GM19468 (cell line): ENCODE measurements around the gene CIROP.

Experiments
- ATAC-seq: cut with Tn5 transposase; IDR thresholded peaks from one replicate; pipeline ENCODE4 v1.9.1; 2021; ENCODE audit warnings: mild to moderate bottlenecking, moderate library complexity, moderate number of reproducible peaks; ENCODE audit not compliant: unreplicated experiment; ENCODE audit errors: extremely low read depth

Gene CIROP

DNA sequence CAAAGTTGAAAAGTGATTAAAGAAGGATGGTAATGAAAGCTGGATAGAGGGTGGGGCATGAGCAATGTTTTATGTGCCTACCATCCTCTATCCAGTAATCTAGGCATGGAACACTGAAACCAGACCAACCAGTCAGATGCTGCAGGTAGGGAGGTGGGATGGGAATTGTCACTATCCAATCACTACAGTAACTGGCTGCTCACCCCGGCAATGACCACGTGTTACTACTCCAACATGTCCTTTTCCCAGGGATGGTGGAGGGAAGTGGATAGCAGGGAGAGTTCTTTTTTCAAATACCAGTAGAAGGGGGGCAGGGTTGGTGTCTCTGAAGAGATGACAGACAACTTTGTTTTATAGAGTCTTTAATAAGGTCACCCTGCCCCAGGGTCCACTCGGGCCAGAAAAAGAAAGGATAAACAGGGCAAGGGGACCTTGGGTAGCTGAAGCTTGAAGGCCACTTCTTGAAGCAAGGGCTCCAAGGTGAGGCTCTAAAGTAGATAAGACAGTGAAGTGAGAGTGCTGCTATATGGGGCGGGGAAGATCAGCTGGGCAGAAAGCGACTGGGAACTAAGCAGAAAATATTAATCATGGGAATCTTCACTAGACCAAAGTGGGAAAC is 32.8 kb downstream of the CIROP start:
- no peak for ATAC-seq

DNA sequence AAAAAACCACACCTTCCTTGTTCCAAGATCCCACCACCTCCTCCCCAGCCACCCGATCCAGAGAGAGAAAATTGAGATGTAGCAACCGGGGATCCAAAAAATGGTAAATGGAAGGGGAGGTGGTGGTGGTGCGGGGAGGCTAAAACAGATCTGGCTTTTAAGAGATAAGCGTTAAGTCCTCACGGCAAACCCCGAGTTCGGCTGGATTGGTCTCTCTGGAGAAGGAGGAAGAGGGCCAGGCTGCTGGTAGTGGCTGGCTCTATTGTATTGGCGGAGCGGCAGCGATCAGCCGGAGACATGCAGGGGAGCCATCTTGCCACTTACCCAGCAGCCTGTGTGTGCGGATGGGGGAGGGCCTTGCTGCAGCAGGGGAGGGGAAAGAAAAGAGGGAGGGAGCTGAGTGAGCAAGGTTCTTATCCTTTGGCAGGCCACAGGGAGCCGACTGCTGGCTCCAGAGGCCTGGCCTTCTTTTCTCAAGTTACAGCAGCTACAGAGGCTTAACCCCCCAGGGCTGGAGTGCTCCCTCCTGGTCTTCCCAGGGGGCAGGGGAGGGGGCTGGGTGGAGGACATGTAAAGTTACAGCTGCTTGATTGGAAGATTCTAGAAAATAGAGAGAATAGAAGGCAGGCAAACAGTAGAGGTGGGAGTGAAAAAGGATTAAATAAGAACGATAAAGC is 33.4 kb downstream of the CIROP start:
- ATAC-seq = no peak

DNA sequence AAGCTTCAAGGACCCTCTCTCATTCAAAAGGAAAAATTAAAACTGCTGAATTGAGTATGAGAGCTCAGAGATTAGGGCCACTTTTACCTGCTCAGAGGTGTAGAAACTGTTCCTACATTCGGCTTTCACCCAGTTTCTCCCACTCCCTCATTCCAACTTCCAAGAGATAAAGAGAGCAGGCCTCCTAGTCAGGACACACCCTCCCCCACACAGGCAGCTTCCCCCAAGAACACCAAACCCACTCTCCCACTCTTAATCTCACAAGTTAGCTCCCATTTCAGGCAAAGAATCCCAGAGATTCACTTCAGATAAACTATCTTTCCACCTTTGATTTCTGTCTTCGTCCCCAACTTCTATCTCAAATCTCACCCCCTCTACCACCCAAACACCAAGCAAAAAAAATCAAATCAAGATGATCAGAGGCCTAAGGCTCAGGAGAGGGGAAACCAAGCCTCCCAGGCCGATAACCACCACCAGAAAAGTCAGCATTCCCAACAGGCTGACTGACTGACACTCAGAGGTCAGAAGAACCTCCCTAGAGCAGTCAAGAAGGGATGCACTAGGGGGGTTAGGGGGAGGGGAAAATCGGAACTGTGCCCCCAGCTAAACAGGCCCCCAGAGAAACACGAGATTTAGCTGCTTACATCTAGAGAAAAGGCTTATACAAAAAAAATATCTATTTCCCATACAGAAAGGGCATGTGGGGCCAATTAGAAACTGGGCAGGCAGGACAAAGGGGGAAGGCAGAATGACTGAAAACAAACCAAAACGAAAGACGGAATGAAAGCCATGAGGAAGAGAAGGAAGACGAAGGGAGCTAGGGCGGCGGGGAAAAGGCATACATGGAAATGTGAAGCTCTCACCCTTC is 34.3 kb downstream of the CIROP start:
- ATAC-seq = no peak

DNA sequence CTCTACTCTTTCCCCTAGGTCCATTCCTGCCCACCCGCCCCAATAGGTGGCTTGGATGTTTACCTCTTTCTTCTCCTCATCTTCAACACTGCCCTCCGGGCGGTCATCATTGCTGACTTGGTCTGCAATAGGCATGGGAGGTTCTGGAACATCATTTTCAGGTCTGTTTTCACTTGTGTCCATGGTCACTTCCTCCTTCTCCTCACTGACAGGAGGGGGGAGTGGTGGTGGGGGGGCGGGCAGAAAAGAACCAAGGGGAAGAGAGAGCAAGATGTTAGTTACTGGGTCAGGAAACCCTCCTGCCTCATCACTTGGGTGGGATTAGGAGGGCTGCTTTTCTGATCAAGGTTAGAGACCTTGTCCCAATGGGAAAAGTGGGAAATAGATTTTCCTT is 35.4 kb downstream of the CIROP start:
- no peak for ATAC-seq

DNA sequence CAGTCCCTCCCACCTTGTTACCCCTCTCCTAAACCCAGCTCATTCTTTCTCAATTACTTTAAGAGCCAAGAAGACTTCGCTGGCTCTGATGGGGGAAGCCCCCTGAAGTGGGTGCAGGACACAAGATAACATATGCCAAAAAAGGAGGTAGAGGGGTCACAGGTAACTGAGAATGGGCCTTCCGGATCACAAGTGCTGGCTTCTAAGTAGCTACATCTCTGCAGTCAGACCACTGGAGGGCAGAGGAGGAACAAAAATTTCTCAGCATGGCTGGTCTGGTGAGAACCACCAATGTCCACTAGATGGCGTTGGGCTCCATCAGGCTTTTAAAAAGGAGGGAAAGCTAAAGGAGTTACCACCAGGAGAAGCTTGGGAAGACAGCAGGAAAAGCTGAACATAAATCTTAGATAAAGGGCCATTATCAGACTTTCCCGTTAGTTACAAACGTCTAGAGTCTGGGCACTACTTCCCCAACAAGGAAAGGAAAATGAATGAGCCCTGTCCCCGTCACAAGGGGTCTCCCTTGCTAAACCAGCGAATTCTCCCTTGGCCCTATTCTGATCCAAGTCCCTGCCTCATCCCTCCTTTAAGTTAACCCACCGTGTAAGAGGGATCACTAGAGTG is 35.9 kb downstream of the CIROP start:
- ATAC-seq = peak; percentile 77

DNA sequence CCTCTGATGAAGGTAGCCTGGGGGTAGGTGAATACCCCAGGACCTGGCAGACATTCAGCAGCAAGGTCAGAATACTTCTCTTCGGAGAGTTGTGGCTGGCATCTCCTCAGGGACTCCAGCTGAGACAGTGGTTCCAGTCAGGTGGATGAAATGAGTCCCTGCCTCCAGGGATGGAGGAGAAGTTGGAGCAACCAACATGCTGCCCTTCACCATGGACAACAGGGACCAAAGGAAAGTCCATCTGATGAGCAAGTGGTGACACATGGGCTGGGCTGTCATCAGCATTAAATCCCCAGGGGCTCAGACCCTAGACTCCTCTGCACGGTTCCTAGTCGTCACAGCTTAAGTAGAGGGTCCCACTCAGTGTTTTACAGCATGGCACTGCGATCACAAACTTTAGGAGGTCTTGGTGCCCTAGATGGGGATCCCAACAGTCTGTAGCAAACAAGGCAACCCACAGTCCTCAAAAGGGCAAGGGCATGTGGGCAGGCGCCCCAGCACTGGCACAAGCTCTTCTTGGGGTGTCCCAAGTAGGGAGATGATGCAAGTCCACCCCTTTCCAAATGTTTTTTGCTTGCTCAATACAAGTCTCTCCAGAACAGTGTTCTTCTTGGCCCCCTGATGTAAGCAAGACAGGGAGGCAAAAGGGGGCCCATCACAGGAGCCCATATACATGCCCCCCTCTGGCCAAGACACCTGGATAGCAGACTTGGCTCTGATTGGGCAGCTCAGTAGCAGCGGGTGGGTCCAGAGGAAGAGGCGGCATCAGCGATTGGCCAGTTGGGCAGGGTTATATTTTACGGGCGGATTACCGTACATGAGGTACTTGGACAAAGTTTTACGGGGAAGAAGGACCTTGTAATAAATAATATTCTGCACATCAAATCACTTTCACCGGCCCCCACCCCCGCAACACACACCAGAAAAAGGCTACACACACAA is 36.7 kb downstream of the CIROP start:
- ATAC-seq = no peak

DNA sequence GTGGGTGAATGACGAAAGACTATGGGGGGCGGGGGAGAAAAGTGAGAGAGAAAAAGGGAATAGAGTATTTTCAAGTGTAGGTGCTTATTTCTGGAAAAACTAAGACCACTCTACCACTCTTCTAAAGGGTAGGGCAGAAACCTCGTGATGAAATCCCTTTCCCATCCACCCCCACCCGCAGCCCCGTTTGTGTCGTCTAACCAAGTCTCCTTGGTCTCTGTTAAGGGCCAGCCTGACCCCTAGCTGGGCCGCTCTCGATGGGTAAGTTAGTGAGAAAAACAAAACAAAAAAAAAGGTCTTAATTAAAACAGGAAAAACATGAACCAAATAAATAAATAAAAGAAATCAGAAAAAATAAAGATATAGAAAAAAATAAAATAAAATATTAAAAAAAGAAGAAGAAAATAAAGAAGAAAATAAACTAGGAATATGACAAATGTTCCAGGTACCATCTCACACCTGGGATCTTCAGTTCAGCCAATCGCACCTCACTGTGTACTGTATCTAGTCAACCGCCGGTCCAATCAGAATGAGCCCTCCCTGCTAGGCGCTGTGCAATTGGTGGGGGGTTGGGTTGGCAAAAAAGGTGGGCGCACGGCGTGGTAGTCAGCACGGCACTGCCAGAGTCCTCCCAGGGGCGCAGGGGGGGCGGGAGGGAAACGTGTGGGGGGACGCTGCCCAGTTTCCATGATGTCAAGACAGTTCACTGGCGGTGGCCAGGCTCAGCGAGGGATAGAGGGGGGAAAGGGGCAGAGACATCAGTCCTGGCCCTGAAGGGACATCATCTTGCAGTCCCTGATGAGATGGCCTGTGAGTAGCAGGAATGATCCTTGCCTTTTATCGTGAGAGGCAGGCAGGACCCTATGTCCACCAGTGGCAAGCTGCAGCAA is 37.7 kb downstream of the CIROP start:
- ATAC-seq = no peak

DNA sequence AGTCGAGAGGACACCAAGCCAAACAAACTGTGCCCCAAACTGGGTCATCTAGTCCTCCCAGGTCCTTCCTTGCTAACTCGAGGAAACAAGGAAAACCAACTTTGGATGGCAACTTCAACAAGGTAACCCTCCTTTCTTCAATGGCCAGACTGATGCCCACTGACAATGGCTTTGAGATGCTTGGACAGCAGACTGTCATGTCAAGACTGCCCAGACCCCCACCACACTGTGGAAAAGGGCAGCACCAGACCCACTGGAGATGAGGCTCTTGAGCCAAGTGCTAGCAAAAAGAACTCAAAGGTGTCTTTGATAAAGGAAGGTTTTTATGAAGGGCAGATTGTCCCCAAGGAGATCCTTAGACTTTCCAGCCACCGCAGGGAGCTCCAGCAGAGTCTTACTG is 38.4 kb downstream of the CIROP start:
- no peak for ATAC-seq

DNA sequence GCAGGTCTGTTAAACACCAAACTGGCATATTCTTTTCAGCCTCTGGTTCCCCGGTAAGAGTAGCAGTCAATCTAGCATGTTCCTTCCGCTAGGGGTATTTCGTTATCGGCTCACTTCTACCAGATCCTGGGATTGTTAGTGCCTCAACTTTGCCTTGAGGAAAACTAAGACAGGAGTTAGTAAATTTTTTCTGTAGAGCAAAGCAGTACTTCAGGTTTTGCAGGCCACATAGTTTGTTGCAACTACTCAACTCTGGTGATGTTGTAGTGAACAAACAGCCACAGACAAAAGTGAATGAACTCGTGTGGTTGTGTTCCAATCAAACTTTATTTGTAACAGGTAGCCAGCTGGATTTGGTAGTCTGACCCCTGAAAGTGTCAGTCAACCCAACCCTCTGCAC is 41.2 kb downstream of the CIROP start:
- no peak for ATAC-seq

DNA sequence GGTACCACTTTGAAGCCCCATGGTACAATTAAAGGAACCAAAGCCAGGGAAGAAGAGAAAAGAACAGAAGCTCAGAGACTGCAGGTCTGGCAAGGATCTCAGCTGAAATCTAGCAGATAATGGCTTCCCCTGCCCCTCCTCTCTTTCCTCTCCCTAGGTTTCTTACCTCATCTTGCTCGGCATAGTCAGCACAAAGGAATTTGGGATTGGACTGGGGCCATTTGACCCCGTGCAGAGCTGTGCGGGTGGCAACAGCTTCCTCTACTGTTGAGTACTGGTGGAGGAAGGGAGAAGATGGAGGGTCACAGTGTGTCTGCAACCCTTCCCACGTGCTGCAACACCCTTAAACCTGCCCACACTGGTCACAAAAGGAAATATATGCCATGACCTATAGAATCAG is 42.8 kb downstream of the CIROP start:
- ATAC-seq = no peak

DNA sequence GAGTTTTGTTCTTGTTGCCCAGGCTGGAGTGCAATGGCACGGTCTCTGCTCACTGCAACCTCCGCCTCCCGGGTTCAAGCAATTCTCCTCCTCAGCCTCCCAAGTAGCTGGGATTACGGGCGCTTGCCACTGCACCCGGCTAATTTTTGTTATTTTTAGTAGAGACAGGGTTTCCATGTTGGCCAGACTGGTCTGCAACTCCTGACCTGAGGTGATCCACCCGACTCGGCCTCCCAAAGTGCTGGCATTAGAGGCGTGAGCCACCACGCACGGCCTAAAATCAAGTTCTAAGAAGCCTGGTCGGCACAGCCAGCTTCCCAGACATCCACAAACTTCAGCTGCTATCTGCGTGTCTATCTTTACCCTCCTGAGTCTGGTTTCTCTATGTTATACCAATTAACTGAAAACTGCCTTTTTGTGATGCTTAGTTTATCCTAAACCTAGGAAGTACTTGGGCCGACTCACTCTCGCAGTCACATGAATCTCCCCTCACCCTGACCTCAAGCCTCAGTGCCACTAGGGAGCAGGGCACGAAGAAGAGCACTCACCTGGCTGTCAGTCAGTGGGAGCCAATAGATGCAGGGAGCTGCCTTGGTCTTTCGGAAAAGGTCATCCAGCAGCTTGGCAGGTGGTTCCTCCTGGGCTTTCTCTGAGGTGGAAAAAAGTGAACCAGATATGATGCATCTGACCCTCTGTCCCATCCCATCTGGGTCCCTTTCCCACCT is 44.1 kb downstream of the CIROP start:
- no peak for ATAC-seq

DNA sequence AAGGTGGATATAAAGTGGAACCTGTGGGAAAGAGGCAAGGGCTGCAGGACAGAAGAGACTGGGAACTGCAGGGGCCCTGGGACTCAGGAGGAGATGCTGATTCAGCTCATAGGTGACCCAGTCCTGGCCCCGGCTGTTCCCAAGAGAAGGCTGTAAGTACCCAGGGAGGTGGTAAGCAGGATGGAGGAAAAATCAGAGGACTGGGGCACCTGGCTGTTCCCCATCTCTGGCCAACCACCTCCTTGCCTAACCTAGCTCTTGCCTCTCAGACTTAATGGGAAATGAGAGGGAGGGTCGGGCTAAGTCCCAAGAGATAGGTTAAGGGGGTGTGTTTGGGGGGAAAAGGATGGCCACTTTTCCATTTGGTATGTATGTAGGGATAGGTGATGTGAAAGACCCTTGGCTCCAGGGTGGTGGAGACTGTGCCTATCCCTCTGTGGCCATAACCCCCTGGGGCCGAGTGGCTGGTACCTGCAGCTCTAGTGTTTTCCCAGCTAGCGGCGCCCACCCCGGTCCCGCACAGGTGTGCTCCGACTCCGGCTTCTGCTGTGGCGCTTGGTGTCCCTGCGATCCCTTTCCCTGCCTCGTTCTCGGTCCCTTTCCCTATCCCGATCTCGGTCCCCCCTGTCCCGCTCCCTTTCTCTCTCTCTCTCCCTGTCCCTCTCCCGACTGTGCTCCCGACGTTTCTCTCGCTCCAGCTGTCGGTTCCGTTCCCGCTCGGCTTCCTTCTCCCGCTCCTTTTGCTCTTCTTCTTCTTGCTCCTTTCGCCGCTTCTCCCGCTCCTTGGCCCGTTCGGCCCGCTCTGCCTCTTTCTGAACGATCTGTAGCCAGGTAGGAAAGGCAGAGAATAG is 45.9 kb downstream of the CIROP start:
- no peak for ATAC-seq

DNA sequence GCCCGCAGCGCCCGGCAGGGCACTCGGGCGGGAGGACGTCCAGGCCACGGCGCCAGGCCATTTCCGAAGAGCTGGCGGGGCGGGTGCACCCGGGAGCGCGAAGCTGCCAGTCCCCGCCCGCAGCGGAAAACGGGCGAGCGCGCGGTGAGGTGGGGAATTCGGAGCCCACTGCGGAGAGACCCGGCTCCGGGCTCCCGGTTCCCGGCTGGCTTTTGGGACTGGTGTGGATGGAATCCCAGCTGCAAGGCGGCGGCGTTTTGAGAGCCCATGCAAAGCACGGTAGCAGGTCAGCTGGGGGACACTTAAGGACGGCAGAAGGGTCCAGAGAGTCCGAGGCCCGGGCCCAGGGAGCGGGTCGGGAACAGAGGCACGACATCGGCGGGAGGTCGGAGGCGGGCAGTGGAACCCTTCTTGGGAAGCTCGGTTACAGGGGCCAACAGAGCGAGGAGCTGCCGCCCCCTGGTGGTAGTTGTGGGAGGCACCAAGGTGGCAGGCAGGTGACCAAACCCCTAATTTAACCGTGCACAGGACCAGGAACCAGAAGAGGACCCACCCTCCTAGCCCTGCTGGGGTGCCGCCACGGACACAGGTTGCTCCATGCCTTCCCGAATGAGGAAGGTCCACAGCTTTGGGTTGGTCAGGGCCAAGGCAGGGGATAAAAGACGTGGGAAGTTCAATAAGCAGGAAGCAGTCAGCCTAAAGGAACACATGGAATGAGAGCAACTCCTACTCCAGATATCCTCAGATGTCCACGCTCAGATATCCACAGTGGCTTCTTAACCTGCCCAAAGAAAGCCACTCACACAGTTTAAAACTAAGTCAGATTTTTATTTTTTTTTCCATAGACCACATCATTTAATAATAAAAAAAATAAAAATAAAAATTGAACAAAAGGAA is 46.8 kb downstream of the CIROP start:
- no peak for ATAC-seq

DNA sequence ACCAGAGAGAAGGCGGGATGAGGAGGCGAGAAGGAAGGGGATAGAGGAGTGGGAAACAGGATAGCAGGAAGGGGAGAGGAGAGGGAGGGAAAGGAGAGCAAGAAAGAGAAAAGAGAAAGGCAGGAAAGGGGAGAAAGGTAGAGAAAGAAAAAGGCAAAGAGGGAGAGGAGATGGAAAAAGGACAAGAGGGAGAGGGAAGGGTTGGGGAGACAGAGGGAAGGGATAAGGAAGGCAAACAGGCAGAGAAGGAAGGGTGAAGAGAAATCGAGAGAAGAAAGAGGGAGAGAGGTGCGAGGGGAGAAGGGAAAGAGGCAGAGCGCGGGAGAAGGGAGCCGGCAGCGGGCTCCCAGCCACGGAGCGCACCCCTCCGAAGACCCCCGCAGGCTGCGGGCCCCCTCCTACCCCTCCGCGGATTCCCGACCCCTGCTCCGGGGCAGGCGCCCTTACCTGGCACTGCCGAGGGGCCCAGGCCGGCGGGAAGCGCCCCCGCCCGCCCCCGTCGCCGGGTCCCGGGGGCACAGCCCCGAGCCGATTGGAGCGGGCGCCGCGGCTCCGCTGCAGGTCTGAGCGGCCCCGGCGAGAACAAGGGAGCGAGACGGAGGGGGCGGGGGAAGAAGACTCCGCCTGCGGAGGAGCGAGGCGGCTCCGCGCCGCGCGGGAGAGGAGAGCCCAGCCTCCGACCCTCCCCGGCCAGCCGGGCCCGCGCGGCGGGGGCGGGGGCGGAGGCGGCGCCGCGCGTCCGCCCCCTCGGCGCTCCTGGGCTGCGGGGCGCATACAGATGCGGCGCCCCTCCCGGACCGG is 47.6 kb downstream of the CIROP start, which contains the start of gene CDH24:
TSS of gene CDH24 (minus strand) at position 565 of the 801 bp plus-strand sequence. CDS start 1,787 bp downstream, outside the sequence.
- no peak for ATAC-seq
